ENCODE measurements around the gene CD27.

DNA sequence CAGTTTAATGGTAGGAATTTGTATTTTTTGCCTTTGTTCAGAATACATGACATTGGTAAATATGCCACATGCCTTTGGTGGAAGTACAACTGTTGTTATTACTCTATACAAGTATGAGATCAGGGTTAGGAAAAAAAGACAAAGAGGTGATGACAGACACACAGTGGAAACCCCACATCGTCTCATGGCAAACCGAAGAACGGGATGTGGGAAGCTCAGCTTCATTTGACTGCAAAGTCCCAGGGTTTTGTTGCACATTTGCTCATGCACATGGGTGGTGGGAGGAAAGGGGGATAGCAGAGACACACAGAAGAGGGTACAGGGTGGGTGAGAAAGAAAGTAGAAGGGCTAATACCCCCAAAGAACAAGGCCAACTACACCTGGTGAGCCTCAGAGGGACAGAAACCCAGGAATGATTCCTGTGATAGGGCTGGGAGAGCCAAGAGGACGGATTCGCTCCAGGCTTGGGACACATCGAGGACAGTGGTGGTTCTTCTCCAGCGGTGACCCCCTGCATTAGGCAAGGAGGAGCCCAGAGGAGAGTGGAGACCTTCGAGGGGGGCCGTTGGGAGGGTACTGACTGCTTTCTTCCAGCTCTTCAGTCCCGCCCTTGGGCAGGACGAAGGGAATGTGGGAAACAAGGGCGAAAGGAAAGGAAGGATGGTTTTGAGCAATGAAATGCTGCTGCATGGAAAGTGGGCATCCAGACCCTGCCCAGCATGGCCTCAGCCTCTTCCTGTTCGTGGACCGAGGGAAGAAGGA, 17.7 kb downstream of the CD27 start:
- TF ChIP-seq, protein P1, sequence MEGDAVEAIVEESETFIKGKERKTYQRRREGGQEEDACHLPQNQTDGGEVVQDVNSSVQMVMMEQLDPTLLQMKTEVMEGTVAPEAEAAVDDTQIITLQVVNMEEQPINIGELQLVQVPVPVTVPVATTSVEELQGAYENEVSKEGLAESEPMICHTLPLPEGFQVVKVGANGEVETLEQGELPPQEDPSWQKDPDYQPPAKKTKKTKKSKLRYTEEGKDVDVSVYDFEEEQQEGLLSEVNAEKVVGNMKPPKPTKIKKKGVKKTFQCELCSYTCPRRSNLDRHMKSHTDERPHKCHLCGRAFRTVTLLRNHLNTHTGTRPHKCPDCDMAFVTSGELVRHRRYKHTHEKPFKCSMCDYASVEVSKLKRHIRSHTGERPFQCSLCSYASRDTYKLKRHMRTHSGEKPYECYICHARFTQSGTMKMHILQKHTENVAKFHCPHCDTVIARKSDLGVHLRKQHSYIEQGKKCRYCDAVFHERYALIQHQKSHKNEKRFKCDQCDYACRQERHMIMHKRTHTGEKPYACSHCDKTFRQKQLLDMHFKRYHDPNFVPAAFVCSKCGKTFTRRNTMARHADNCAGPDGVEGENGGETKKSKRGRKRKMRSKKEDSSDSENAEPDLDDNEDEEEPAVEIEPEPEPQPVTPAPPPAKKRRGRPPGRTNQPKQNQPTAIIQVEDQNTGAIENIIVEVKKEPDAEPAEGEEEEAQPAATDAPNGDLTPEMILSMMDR (IDR thresholded peaks at IDR 0.05), result no peak
- no peak for TF ChIP-seq POLR2A (IDR thresholded peaks at IDR 0.05)
